ENCODE measurements around the gene NUP93. TPM values are rescaled to one million over a fixed set of nuclear protein-coding genes. Genes with fewer than 3 reads are reported as not detected.

Gene NUP93
- total RNA-seq, 1 donor from 2014 or later, result 49.4 TPM

GRCh38 chr16:56848955-56849689 lies 119.2 kb downstream of the NUP93 start:
- Histone ChIP-seq H3K9me3 (no peaks in the 10 kb centered on the region), H3K36me3 (peaks cover 10% of the 10 kb centered on the region), H3K4me1 (peaks cover 34% of the 10 kb centered on the region), H3K27me3 (ENCODE audit: low read depth) (no peaks in the 10 kb centered on the region), H3K27ac (peak overlapping the region; percentile 59), H3K4me3 (no peak overlapping the region)
- ATAC-seq, result peak; percentile 19 to 72
- no peak for DNase-seq
- intact Hi-C loops (cut with DNase I), result no loop called here
- TF ChIP-seq CTCF (IDR thresholded peaks at IDR 0.05), result no peak

- intact Hi-C loops (cut with DNase I), result no loop called here
- no peak overlapping the region for H3K4me3 ChIP-seq
- no peak for TF ChIP-seq CTCF (IDR thresholded peaks at IDR 0.05)
These were observed 120.1 kb downstream of the NUP93 start for GRCh38 chr16:56849690-56850680.

GRCh38 chr16:56851671-56852400 lies 121.9 kb downstream of the NUP93 start:
- H3K27me3 ChIP-seq (ENCODE audit: low read depth), result no peaks in the 10 kb centered on the region
- peaks cover 34% of the 10 kb centered on the region for H3K4me1 ChIP-seq
- no peaks in the 10 kb centered on the region for H3K9me3 ChIP-seq
- intact Hi-C loops (cut with DNase I), result no loop called here
- H3K27ac ChIP-seq, result no peak overlapping the region
- TF ChIP-seq CTCF (IDR thresholded peaks at IDR 0.05), result peak; percentile 14
- DNase-seq, result no peak
- no peak for ATAC-seq
- no peak overlapping the region for H3K4me3 ChIP-seq
- no peaks in the 10 kb centered on the region for H3K36me3 ChIP-seq

More at GRCh38 chr16:56849690-56850680, 120.1 kb downstream of the NUP93 start:
- ATAC-seq (no peak), DNase-seq (no peak)
- H3K9me3 ChIP-seq, result no peaks in the 10 kb centered on the region
- H3K27ac ChIP-seq, result peak overlapping the region; percentile 59
- H3K4me1 ChIP-seq, result peaks cover 34% of the 10 kb centered on the region
- H3K27me3 ChIP-seq (ENCODE audit: low read depth), result no peaks in the 10 kb centered on the region
- peaks cover 7% of the 10 kb centered on the region for H3K36me3 ChIP-seq

- peaks cover 30% of the 10 kb centered on the region for H3K4me1 ChIP-seq
- no peak overlapping the region for H3K27ac ChIP-seq
- TF ChIP-seq CTCF (IDR thresholded peaks at IDR 0.05), result no peak
- no peak for ATAC-seq
- intact Hi-C loops (cut with DNase I), result no loop called here
- H3K36me3 ChIP-seq, result no peaks in the 10 kb centered on the region
- H3K27me3 ChIP-seq (ENCODE audit: low read depth), result no peaks in the 10 kb centered on the region
- no peak for DNase-seq
- no peaks in the 10 kb centered on the region for H3K9me3 ChIP-seq
- no peak overlapping the region for H3K4me3 ChIP-seq
These were observed 122.4 kb downstream of the NUP93 start for GRCh38 chr16:56852401-56852730.

- peaks cover 24% of the 10 kb centered on the region for H3K4me1 ChIP-seq
- ATAC-seq, result no peak
- DNase-seq, result no peak
- H3K27ac ChIP-seq, result no peak overlapping the region
- H3K4me3 ChIP-seq, result no peak overlapping the region
- H3K36me3 ChIP-seq, result no peaks in the 10 kb centered on the region
- TF ChIP-seq CTCF (IDR thresholded peaks at IDR 0.05), result no peak
- intact Hi-C loops (cut with DNase I), result no loop called here
- no peaks in the 10 kb centered on the region for H3K9me3 ChIP-seq
- no peaks in the 10 kb centered on the region for H3K27me3 ChIP-seq (ENCODE audit: low read depth)
These were observed 123.0 kb downstream of the NUP93 start for GRCh38 chr16:56852968-56853367.

All from lower lobe of right lung (tissue), 2 donors.